Stimulated activated CD8-positive, alpha-beta memory T cell treated with anti-CD3 and anti-CD28 coated beads, Interleukin-7, amount 100 ng/mL, for 24 hours (primary cell): ENCODE results near the gene ATG10.
"Not testable (repeated sequence)": the region's sequence is repeated elsewhere in the genome, so short reads cannot be mapped to it uniquely, and the experiment has no call there.

Source experiments
- DNase-seq: peaks from one replicate; pipeline ENCODE4 v3.0.0-alpha.2; 2020; ENCODE audit warnings: low read depth

ATG10 gene

DNA sequence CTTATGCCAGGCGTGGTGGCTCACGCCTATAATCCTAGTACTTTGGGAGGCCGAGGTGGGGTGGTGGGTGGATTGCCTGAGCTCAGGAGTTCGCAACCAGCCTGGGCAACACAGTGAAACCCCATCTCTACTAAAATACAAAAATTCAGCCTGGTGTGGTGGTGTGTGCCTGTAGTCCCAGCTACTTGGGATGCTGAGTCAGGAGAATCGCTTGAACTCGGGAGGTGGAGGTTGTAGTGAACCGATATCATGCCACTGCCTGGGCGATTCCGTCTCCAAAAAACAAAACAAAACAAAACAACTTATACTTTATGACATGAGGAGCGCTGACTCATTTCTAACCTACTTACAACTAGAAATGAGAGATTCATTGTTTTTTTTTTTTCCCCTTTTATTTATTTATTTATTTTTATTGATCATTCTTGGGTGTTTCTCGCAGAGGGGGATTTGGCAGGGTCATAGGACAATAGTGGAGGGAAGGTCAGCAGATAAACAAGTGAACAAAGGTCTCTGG, 10.4 kb downstream of the ATG10 start:
- DNase-seq: not testable (repeated sequence)

DNA sequence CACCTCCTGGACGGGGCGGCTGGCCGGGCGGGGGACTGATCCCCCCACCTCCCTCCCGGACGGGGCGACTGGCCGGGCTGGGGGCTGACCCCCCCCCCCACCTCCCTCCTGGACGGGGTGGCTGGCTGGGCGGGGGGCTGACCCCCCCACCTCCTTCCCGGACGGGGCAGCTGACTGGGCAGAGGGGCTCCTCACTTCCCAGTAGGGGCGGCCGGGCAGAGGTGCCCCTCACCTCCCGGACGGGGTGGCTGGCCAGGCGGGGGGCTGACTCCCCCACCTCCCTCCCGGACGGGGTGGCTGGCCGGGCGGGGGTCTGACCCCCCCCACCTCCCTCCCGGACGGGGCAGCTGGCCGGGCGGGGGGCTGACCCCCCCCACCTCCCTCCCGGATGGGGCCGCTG, 11.3 kb downstream of the ATG10 start:
- DNase-seq: not testable (repeated sequence)

GRCh38 chr5:81983563-81983962, 11.7 kb downstream of the ATG10 start:
- DNase-seq: not testable (repeated sequence)

- no peak for DNase-seq
Measured at GRCh38 chr5:81986126-81986525, 14.3 kb downstream of the ATG10 start.

DNA sequence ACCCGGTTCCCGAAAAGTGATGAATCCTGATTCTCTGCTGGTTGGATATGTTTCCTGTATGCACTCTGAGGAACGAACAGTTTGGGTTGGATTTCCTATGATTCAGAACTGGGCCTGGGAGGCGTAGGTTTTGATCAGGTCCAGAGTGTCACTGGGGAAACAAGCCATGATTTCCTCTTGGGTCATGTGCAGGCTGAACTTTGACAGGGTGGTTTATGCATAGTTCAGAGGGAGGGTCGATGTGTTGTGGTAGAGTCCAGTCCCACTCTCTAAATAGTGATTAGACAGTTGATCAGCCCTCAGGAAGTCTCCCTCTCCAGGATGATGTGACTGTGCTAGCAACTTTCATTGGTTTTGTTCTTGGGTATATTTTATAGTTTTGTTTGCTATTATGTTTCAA, 17.4 kb downstream of the ATG10 start:
- DNase-seq: no peak

DNA sequence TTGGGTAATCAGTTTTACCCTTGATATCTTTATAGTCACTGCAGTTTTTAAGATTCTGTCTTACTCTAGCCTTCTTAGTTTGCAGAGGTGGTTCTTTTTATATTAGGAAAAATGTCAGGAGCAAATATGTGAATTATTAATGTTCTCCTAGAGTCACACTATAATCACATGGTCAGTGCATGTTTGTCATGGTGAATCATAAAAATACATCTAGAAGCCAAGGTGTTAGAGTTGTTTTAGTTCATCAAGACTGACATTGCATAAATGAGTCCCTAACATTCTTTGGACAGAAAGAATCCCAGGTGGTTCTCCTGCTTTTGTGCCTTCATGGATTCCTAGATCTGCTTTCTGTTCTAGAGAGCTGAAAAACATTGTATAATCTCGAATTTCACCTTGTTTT, 22.9 kb downstream of the ATG10 start:
- no peak for DNase-seq

GRCh38 chr5:81995407-81995806, 23.6 kb downstream of the ATG10 start:
- no peak for DNase-seq

DNA sequence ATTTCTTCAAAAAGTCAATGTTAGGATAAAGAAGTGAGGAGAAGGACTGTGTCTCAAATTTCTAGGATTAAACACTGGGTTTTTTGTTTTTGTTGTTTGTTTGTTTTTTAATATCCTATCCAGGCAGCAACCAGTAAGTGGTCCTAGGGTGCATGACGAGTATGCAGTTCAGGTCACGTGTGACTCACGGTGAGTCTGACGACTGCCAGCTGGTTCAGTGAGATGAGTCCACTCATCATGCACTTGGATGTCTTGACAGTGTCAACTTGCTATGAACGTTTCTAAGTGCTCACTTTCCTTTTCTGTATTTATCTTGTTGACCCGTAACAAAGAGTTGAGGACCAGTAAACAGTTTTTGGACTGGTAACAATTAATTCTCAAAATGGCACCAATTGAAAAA, 32.7 kb downstream of the ATG10 start:
- no peak for DNase-seq

DNA sequence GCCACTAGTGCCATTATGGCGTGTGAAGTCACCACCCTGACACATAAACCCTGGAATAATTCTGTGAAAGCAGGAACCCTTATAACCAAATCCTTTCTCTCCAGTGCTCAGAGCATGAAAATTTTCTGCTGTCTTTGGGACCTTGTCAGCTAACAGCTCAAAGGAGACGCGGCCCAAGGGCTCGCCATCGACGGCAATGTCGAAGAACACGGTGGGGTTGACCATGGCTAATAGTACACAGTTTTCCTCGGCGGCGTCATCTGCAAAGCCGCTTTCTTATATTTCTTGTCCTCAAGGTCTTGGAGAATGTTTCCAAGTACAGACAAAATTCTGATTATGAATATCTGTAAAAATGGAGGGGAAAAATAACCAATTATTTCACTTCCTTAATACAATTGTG, 38.0 kb downstream of the ATG10 start:
- DNase-seq: not testable (repeated sequence)

- DNase-seq: no peak
Measured at GRCh38 chr5:82010696-82011095, 38.9 kb downstream of the ATG10 start.

DNA sequence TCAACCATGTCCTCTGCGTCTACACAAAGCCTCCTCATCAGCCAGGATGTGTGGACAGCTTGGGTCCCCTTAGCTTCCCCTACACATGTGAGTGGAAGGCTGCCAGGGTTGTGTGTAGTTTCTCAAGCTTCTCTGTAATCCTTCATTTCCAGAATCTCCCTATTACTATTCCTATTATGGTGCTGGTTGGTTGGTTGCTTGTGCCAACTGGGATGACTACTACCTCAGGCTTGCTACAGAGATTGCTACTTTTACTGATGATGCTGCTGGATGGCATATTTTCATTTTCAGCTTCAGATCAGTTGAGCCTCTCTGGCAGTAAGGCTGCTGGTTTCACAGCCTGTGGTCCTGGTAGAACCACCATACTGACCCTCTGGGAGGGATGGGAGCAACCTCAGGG, 39.9 kb downstream of the ATG10 start:
- no peak for DNase-seq

DNA sequence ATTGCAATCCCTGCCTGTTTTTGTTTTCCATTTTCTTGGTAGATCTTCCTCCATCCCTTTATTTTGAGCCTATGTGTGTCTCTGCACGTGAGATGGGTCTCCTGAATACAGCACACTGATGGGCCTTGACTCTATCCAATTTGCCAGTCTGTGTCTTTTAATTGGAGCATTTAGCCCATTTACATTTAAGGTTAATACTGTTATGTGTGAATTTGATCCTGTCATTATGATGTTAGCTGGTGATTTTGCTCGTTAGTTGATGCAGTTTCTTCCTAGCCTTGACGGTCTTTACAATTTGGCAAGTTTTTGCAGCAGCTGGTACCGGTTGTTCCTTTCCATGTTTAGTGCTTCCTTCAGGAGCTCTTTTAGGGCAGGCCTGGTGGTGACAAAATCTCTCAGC, 42.8 kb downstream of the ATG10 start:
- DNase-seq: not testable (repeated sequence)

GRCh38 chr5:82018462-82018861, 46.6 kb downstream of the ATG10 start:
- no peak for DNase-seq

GRCh38 chr5:82019342-82020138, 47.7 kb downstream of the ATG10 start:
- DNase-seq: no peak

- no peak for DNase-seq
Measured at GRCh38 chr5:82022499-82022898, 50.7 kb downstream of the ATG10 start.

DNA sequence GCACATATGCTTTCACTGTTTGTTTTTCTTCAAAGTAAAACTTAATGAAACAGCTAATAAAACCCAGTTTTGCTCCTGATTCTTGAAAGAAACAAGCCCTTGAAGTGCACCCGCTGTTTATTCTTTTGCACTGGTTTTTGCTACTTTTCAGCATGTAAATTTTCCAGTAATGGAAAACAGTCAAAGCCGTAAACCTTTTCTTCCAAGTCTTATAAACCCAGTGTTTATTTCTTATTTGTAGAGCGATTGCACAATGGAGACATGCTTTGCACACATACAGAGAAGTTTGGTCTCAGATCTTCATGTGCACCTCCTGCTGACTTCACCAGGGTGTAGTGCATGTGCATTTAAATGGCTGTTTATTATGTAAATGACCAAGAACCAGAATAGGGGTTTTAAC, 51.8 kb downstream of the ATG10 start:
- DNase-seq: no peak

DNA sequence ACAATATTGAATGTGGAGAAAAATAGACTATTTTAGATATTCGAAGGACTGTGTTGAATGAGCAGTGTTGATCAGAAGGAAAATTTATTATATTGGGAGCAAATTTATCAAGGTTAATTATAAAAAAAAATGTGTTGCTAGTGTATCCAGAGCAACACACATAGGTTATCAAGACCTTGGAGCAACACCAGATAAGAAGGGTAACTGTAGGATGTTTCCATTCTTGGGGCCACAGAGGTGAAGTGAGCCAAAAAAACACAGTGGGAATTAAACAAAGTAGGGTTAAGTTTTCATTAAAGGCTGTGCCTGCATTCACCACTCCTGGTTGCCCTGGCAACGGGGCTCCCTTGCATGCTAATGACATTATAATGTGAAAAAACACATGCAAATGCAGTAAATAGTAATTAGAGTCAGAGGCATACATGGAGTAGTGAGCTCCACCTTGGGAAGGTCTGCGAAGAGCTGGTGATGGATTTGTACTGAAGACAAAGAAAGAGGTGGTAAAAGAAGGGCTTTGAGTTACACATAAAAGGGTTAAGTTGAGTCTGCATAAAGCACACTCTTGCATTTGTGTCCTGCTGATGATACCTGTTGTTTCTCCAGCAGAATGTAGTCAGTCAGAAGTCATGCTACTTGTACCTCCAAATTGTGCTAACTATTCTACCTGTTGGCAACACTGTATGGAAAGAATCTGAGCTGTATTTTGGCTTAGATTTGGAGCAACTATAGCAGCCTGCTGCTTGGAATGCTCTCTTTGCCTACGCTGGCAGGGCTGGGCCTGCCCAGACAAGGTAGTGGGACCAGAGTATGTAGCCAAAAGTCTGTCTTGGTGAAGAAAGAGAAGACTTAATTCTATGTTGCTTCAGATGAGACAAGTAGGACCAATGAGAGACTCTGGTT, 59.6 kb downstream of the ATG10 start:
- no peak for DNase-seq

GRCh38 chr5:82042894-82043293, 71.1 kb downstream of the ATG10 start:
- not testable (repeated sequence) for DNase-seq

DNA sequence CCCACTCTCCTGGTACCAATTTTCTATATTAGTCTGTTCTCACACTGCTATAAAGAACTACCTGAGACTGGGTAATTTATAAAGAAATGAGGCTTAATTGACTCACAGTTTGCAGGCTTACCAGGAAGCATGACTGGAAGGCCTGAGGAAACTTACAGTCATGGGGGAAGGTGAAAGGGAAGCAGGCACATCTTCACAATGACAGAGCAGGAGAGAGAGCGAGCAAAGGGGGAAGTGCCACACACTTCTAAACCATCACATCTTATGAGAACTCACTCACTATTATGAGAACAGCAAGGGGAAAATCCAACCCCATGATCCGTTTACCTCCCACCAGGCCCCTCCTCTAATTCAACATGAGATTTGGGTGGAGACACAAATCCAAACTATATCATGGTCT, 72.2 kb downstream of the ATG10 start:
- no peak for DNase-seq

DNA sequence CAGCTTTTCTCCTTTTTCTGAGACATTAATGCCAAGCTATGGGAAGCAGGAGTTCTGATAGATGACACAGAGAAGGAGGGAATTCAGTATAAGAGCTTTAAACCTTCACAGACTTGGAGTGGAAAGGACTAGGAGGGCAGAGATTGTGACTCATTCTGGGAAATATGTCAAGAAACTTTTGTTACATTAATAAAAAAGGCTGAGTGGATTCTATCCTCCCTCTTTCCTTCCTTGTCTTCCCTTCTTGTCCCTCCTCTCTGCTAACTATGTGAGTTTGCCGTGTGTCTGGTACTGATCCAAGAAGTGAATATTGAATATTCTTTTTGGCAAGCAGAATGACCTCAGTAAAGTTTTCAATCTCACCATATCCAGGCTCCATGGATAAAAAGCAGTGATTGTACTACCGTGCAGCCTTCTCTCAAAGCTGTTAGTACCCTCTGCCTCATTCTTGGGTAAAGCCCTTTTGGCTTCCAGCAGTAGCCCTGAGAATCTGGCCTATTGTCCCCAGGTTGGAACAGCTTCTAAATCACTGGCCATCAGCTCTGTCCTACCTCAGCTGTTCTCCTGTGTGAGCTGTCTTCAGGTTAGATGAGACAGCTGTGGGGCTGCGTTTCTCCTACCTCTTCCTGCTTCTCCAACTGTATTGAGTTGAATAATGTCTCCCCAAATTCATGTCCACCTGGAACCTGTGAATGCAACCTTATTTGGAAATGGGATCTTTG, 73.9 kb downstream of the ATG10 start:
- no peak for DNase-seq

GRCh38 chr5:82046276-82046647, 74.4 kb downstream of the ATG10 start:
- no peak for DNase-seq

GRCh38 chr5:82050955-82051354, 79.1 kb downstream of the ATG10 start:
- no peak for DNase-seq
